KOPT-K1 (cell line): ENCODE data around the gene UBR1.
"Not testable (repeated sequence)": the region's sequence is repeated elsewhere in the genome, so short reads cannot be mapped to it uniquely, and the experiment has no call there.

Experiments
- H3K27ac ChIP-seq: fragments of 200-600 bp; sonication (generic); 2 replicates; pipeline ENCODE4 v1.5.1; 2016; ENCODE audit warnings: antibody characterized with exemption, mild to moderate bottlenecking, low read depth, low read length; ENCODE audit not compliant: poor library complexity, severe bottlenecking
- H3K36me3 ChIP-seq: fragments of 200-600 bp; sonication (generic); 2 replicates; pipeline ENCODE4 v1.5.1; 2017; ENCODE audit warnings: antibody characterized with exemption, mild to moderate bottlenecking, low read length, moderate library complexity; ENCODE audit not compliant: insufficient read depth
- H3K9me3 ChIP-seq: fragments of 200-600 bp; sonication (generic); 2 replicates; pipeline ENCODE4 v1.5.1; 2017; ENCODE audit warnings: antibody characterized with exemption, low read length, mild to moderate bottlenecking; ENCODE audit not compliant: insufficient read depth, poor library complexity, severe bottlenecking

UBR1 gene

GRCh38 chr15:42903388-42904324, 202.2 kb downstream of the UBR1 start:
- Histone ChIP-seq H3K27ac (no peak overlapping the region), H3K9me3 (no peaks in the 10 kb centered on the region), H3K36me3 (no peaks in the 10 kb centered on the region)

- peaks cover 18% of the 10 kb centered on the region for H3K9me3 ChIP-seq
- H3K27ac ChIP-seq, H3K36me3 ChIP-seq: not testable (repeated sequence)
These were observed 211.9 kb downstream of the UBR1 start for GRCh38 chr15:42893911-42894310.
